Stomach (tissue), 9 donors: ENCODE data around the gene ADGRG7. TPM values are rescaled to one million over a fixed set of nuclear protein-coding genes. Genes with fewer than 3 reads are reported as not detected.

Source experiments
- DNase-seq, 2 donors: peaks; one replicate each; pipeline versions ENCODE4 v3.0.0 to v3.0.0-alpha.2; 2013 to 2019
- H3K27ac ChIP-seq, 5 donors: fragments of 200-600 bp in 4 of 5; sonication (generic) in 4 of 5; one replicate each; pipeline ENCODE4 v1.5.1; 2013 to 2019; ENCODE audit warnings: mild to moderate bottlenecking in 1 of 5, moderate library complexity in 1 of 5
- H3K27me3 ChIP-seq, 3 donors: fragments of 200-600 bp; sonication (generic); one replicate each; pipeline ENCODE4 v1.5.1; 2017 to 2019; ENCODE audit warnings: mixed run types in 1 of 3
- H3K36me3 ChIP-seq, 4 donors: fragments of 200-600 bp; sonication (generic); 1 replicate in 3 of 4; 2 replicates in 1 of 4; pipeline ENCODE4 v1.5.1; 2016 to 2019
- H3K4me1 ChIP-seq, 4 donors: fragments of 200-600 bp; sonication (generic); one replicate each; pipeline ENCODE4 v1.5.1; 2016 to 2019
- H3K4me3 ChIP-seq, 4 donors: fragments of 200-600 bp; sonication (generic) in 3 of 4; one replicate each; pipeline ENCODE4 v1.5.1; 2016 to 2019; ENCODE audit warnings: mild to moderate bottlenecking in 1 of 4
- H3K9me3 ChIP-seq, 4 donors: fragments of 200-600 bp; sonication (generic); one replicate each; pipeline ENCODE4 v1.5.1; 2016 to 2019
- CTCF ChIP-seq, 7 experiments: fragments of 450-650 bp in 4 of 7; fragments of 200-600 bp in 3 of 7; sonication (generic) in 3 of 7; IDR thresholded peaks; one replicate each; pipeline ENCODE4 v1.5.1; 2016 to 2019; ENCODE audit warnings: antibody characterized with exemption in 7 of 7, control low read depth in 2 of 7, mild to moderate bottlenecking in 1 of 7
- EP300 ChIP-seq: sonication (generic); formaldehyde crosslinking; IDR thresholded peaks from one replicate; pipeline ENCODE4 v1.6.1; 2017; ENCODE audit warnings: antibody characterized with exemption
- POLR2A ChIP-seq, 4 donors: fragments of 450-650 bp; IDR thresholded peaks; one replicate each; pipeline ENCODE4 v1.6.1; 2016; ENCODE audit warnings: antibody characterized with exemption in 4 of 4, control low read depth in 2 of 4, mild to moderate bottlenecking in 1 of 4, moderate library complexity in 1 of 4
- POLR2AphosphoS5 ChIP-seq, 3 donors: sonication (generic); formaldehyde crosslinking; IDR thresholded peaks; one replicate each; pipeline ENCODE4 v1.6.1; 2016; ENCODE audit warnings: antibody characterized with exemption in 3 of 3
- WGBS, 5 donors: extraction: QIAGEN DNeasy Blood & Tissue Kit in 3 of 5; methylation state at CpG; one replicate each; pipeline versions ENCODE4 v1.1.5 to v1.1.7; 2013 to 2018; 5-methylcytosine and 5-hydroxymethylcytosine counted together
- intact Hi-C: fragments of 100-400 bp; cut with DNase I; formaldehyde crosslinking; loops from one replicate; pipeline ENCODE4 v1.15.1; 2023; ENCODE audit warnings: low total_unique reads
- polyA plus RNA-seq, 3 donors: library from polyadenylated mRNA; stranded (reverse); fragments of 200-250 nt; gene quantifications; one replicate each; pipeline ENCODE4 v1.2.3, GENCODE V29; 2013
- total RNA-seq, 5 donors: library from RNA; depleted of rRNA; stranded (reverse); fragments of >200 nt; gene quantifications; one replicate each; pipeline versions ENCODE4 v1.1.0 to v1.2.3, GENCODE V29; 2014 to 2016
- donor health status: healthy with polysubstance abuse.
- donor health status: Bipolar disorder and iron deficiency.
- donor health status: healthy.

Gene ADGRG7
- total and polyA plus RNA-seq, 8 donors: 5.1 TPM; not detected in 7

GRCh38 chr3:100602506-100603444 lies 6.6 kb upstream of the ADGRG7 start:
- no peak for TF ChIP-seq POLR2AphosphoS5 (IDR thresholded peaks at IDR 0.05)
- no peak for TF ChIP-seq EP300
- TF ChIP-seq POLR2A (IDR thresholded peaks at IDR 0.05): no peak
- TF ChIP-seq CTCF (IDR thresholded peaks at IDR 0.05): no peak
- Histone ChIP-seq H3K27ac (peak overlapping the region in 3 of 5 donors; percentile 10 to 39 (median 31)), H3K4me1 (peaks cover 0 to 20% (median 6%) of the 10 kb centered on the region in 4 donors), H3K9me3 (no peaks in the 10 kb centered on the region), H3K36me3 (no peaks in the 10 kb centered on the region), H3K4me3 (peak overlapping the region in 2 of 4 donors; percentile 3 to 4), H3K27me3 (no peaks in the 10 kb centered on the region)
- WGBS, 5 donors: 47 to 65% (median 57%) methylated on average over 7 of the region's 7 CpGs
- intact Hi-C loops: no loop called here
- DNase-seq: no peak

GRCh38 chr3:100603469-100603868 lies 5.9 kb upstream of the ADGRG7 start:
- H3K36me3 ChIP-seq: no peaks in the 10 kb centered on the region
- peak overlapping the region in 2 of 4 donors; percentile 3 to 4 for H3K4me3 ChIP-seq
- no peaks in the 10 kb centered on the region for H3K27me3 ChIP-seq
- peak in 1 of 2 donors; percentile 38 for DNase-seq
- no peaks in the 10 kb centered on the region for H3K9me3 ChIP-seq
- no peak for TF ChIP-seq POLR2AphosphoS5 (IDR thresholded peaks at IDR 0.05)
- TF ChIP-seq CTCF (IDR thresholded peaks at IDR 0.05): peak in 3 of 7 experiments; percentile 10 to 35 (median 23)
- intact Hi-C loops: no loop called here
- 28 to 44% (median 32%) methylated on average over 5 of the region's 5 CpGs for WGBS, 5 donors
- H3K4me1 ChIP-seq: peaks cover 0 to 20% (median 6%) of the 10 kb centered on the region in 4 donors
- peak overlapping the region in 2 of 5 donors; percentile 10 to 31 for H3K27ac ChIP-seq

GRCh38 chr3:100605358-100605757 lies 4.0 kb upstream of the ADGRG7 start:
- TF ChIP-seq CTCF (IDR thresholded peaks at IDR 0.05) (no peak), EP300 (no peak), POLR2AphosphoS5 (IDR thresholded peaks at IDR 0.05) (no peak), POLR2A (IDR thresholded peaks at IDR 0.05) (no peak)
- H3K4me3 ChIP-seq: no peak overlapping the region
- H3K36me3 ChIP-seq: no peaks in the 10 kb centered on the region
- no peak for DNase-seq
- intact Hi-C loops: no loop called here
- H3K27me3 ChIP-seq: no peaks in the 10 kb centered on the region
- 91 to 94% (median 92%) methylated on average over 8 of the region's 8 CpGs for WGBS, 5 donors
- H3K27ac ChIP-seq: no peak overlapping the region
- no peaks in the 10 kb centered on the region for H3K9me3 ChIP-seq
- peaks cover 0 to 20% (median 6%) of the 10 kb centered on the region in 4 donors for H3K4me1 ChIP-seq

GRCh38 chr3:100606894-100607512 lies 2.4 kb upstream of the ADGRG7 start:
- Histone ChIP-seq H3K4me3 (no peak overlapping the region), H3K27ac (no peak overlapping the region), H3K4me1 (peaks cover 0 to 20% (median 6%) of the 10 kb centered on the region in 4 donors), H3K36me3 (no peaks in the 10 kb centered on the region), H3K9me3 (no peaks in the 10 kb centered on the region), H3K27me3 (no peaks in the 10 kb centered on the region)
- DNase-seq: no peak
- intact Hi-C loops: no loop called here
- TF ChIP-seq POLR2A (IDR thresholded peaks at IDR 0.05): no peak
- no peak for TF ChIP-seq CTCF (IDR thresholded peaks at IDR 0.05)
- TF ChIP-seq POLR2AphosphoS5 (IDR thresholded peaks at IDR 0.05): no peak
- no peak for TF ChIP-seq EP300
